Ovary (tissue), 9 donors: ENCODE data around the gene C8G. TPM values are rescaled to one million over a fixed set of nuclear protein-coding genes. Genes with fewer than 3 reads are reported as not detected.
A peak's percentile ranks its signal among the peaks of the same experiment; 100 is the strongest.

ENCODE experiments used
- DNase-seq, 5 donors: peaks; one replicate each; pipeline ENCODE4 v3.0.0-alpha.2; 2019 to 2020
- H3K27ac ChIP-seq, 2 donors: fragments of 200-600 bp; one replicate each; pipeline versions ENCODE4 v1.5.1 to v1.8.0; 2019 to 2022
- H3K27me3 ChIP-seq: fragments of 200-600 bp; one replicate; pipeline ENCODE4 v1.8.0; 2022
- H3K36me3 ChIP-seq: fragments of 200-600 bp; sonication (generic); one replicate; pipeline ENCODE4 v1.5.1; 2019
- H3K4me1 ChIP-seq: one replicate; pipeline ENCODE4 v1.8.1; 2013; ENCODE audit warnings: mild to moderate bottlenecking, moderate library complexity; ENCODE audit not compliant: insufficient read depth
- H3K4me3 ChIP-seq: fragments of 200-600 bp; sonication (generic); one replicate; pipeline ENCODE4 v1.5.1; 2017
- H3K9me3 ChIP-seq, 2 donors: fragments of 200-600 bp in 1 of 2; sonication (generic) in 1 of 2; one replicate each; pipeline versions ENCODE4 v1.5.1 to v1.8.1; 2013 to 2019; ENCODE audit warnings: mild to moderate bottlenecking in 1 of 2, moderate library complexity in 1 of 2
- CTCF ChIP-seq, 3 donors: fragments of 450-650 bp in 2 of 3; fragments of 200-600 bp in 1 of 3; IDR thresholded peaks; one replicate each; pipeline versions ENCODE4 v1.5.1 to v1.8.0; 2016 to 2022; ENCODE audit warnings: antibody characterized with exemption in 3 of 3, mild to moderate bottlenecking in 1 of 3
- EP300 ChIP-seq: sonication (generic); formaldehyde crosslinking; IDR thresholded peaks from one replicate; pipeline ENCODE4 v1.6.1; 2017; ENCODE audit warnings: antibody characterized with exemption
- POLR2A ChIP-seq: fragments of 450-650 bp; IDR thresholded peaks from one replicate; pipeline ENCODE4 v1.6.1; 2017; ENCODE audit warnings: antibody characterized with exemption, mild to moderate bottlenecking, moderate library complexity
- WGBS, 3 donors: extraction: QIAGEN DNeasy Blood & Tissue Kit in 1 of 3; methylation state at CpG; one replicate each; pipeline versions ENCODE4 v1.1.5 to v1.1.7; 2013 to 2017; 5-methylcytosine and 5-hydroxymethylcytosine counted together
- intact Hi-C, 4 donors: fragments of 100-400 bp; cut with DNase I; formaldehyde crosslinking; loops; one replicate each; pipeline versions ENCODE4 v1.11.0 to v1.15.1; 2022 to 2023
- polyA plus RNA-seq, 2 donors: library from polyadenylated mRNA; stranded (reverse); fragments of 200-250 nt in 1 of 2; fragments of 350-450 nt in 1 of 2; fragmentation: Illumina TruSeq in 1 of 2; extraction: RNeasy Lipid Tissue Mini Kit (QIAGEN cat#74804) in 1 of 2; gene quantifications; one replicate each; pipeline ENCODE4 v1.2.3, GENCODE V29; 2013 to 2014
- total RNA-seq, 7 donors: library from RNA; depleted of rRNA in 2 of 7; stranded (reverse); fragments of >200 nt in 2 of 7; fragmentation: NEBNext Ultra II Directional in 3 of 7; extraction: Animal tissue kit (Norgen Biotek cat#: 25700) in 3 of 7; gene quantifications; one replicate each; pipeline versions ENCODE4 v1.1.0 to v1.2.4, GENCODE V29; 2016 to 2023
- donor health status: DM: no; HTN: no; CAD: no; lungs with moderate emphysema.
- donor health status: DM: no; HTN: no; CAD: no.
- donor health status: Bipolar disorder and iron deficiency.
- donor health status: DM: yes; HTN: yes; CAD: no.
- donor health status: DM: no; HTN: no; CAD: no.
- donor health status: DM: yes; HTN: yes; CAD: no.

C8G gene
- total and polyA plus RNA-seq, 9 donors = 0.38 to 1.00 TPM; not detected in 7

- TF ChIP-seq CTCF (IDR thresholded peaks at IDR 0.05) (no peak), POLR2A (no peak), EP300 (no peak)
- Histone ChIP-seq H3K4me1 (peaks cover 7% of the 10 kb centered on the region), H3K9me3 (no peaks in the 10 kb centered on the region), H3K27ac (peak overlapping the region; percentile 4 to 73), H3K4me3 (peak overlapping the region; percentile 92), H3K36me3 (no peaks in the 10 kb centered on the region), H3K27me3 (no peaks in the 10 kb centered on the region)
- intact Hi-C loops = loop anchor here in 1 of 4 donors (5.0 to 10.0 kb wide), 2 partner anchors 56 to 99 kb away; partner anchors contain the start of genes AJM1, PHPT1 and TRAF2
- WGBS, 3 donors = 12 to 46% (median 13%) methylated on average over 24 to 61 of the region's 61 CpGs
- DNase-seq = peak in 2 of 5 donors; percentile 29 to 59
Measured at GRCh38 chr9:136943291-136944211, 1.5 kb upstream of the C8G start.

- WGBS, 3 donors = 0% methylated on average over 10 to 45 of the region's 45 CpGs
- Histone ChIP-seq H3K4me1 (peaks cover 8% of the 10 kb centered on the region), H3K27ac (peak overlapping the region; percentile 4 to 73), H3K36me3 (no peaks in the 10 kb centered on the region), H3K9me3 (no peaks in the 10 kb centered on the region), H3K27me3 (no peaks in the 10 kb centered on the region), H3K4me3 (peak overlapping the region; percentile 92)
- intact Hi-C loops = loop anchor here in 1 of 4 donors (5.0 to 10.0 kb wide), 2 partner anchors 57 to 99 kb away; partner anchors contain the start of genes AJM1, PHPT1 and TRAF2
- TF ChIP-seq EP300 (no peak), CTCF (IDR thresholded peaks at IDR 0.05) (no peak), POLR2A (no peak)
- DNase-seq = no peak
Measured at GRCh38 chr9:136944212-136944518, 878 bp upstream of the C8G start.

GRCh38 chr9:136945333-136946227 lies 537 bp downstream of the C8G start:
- Histone ChIP-seq H3K4me3 (no peak overlapping the region), H3K36me3 (no peaks in the 10 kb centered on the region), H3K27ac (no peak overlapping the region), H3K4me1 (peaks cover 13% of the 10 kb centered on the region), H3K27me3 (no peaks in the 10 kb centered on the region), H3K9me3 (no peaks in the 10 kb centered on the region)
- 82 to 88% (median 86%) methylated on average over 27 to 30 of the region's 30 CpGs for WGBS, 3 donors
- TF ChIP-seq EP300 (no peak), CTCF (IDR thresholded peaks at IDR 0.05) (no peak), POLR2A (no peak)
- DNase-seq = peak in 2 of 5 donors; percentile 57 to 58
- intact Hi-C loops = loop anchor here in 2 of 4 donors (2.0 to 10.0 kb wide), 2 partner anchors 89 to 101 kb away; partner anchors contain the start of genes AJM1 (in 1 of the 2) and PHPT1 (in 1 of the 2)
